Activated naive CD4-positive, alpha-beta T cell treated with Interleukin-2 at 50 U/mL for 16 hours (primary cell): Measurements from ENCODE around the gene SMOC1.

Experiments used
- DNase-seq: peaks from one replicate; pipeline ENCODE4 v3.0.0-alpha.2; 2020

SMOC1 gene

GRCh38 chr14:69865701-69866365 is 13.4 kb upstream of the SMOC1 start:
- DNase-seq, result no peak

GRCh38 chr14:69868363-69868963 is 10.8 kb upstream of the SMOC1 start:
- no peak for DNase-seq

- DNase-seq, result no peak
These were observed 8.6 kb upstream of the SMOC1 start for GRCh38 chr14:69870613-69871012.

- DNase-seq, result no peak
These were observed 5.1 kb upstream of the SMOC1 start for GRCh38 chr14:69873877-69874780.

GRCh38 chr14:69876221-69876847 is 2.9 kb upstream of the SMOC1 start:
- DNase-seq, result no peak

- DNase-seq, result no peak
These were observed 2.3 kb upstream of the SMOC1 start for GRCh38 chr14:69876848-69877306.

- no peak for DNase-seq
These were observed 1.7 kb upstream of the SMOC1 start for GRCh38 chr14:69877492-69877891.

- DNase-seq, result no peak
These were observed 965 bp upstream of the SMOC1 start for GRCh38 chr14:69878251-69878650.

- DNase-seq, result no peak
These were observed 850 bp downstream of the SMOC1 start for GRCh38 chr14:69880044-69880487.

- DNase-seq, result no peak
These were observed 1.7 kb downstream of the SMOC1 start for GRCh38 chr14:69880893-69881292.

GRCh38 chr14:69882116-69882864 is 3.1 kb downstream of the SMOC1 start:
- no peak for DNase-seq

- no peak for DNase-seq
These were observed 3.7 kb downstream of the SMOC1 start for GRCh38 chr14:69882915-69883314.

- DNase-seq, result no peak
These were observed 7.4 kb downstream of the SMOC1 start for GRCh38 chr14:69886453-69887242.

- no peak for DNase-seq
These were observed 8.8 kb downstream of the SMOC1 start for GRCh38 chr14:69887740-69888657.

- DNase-seq, result no peak
These were observed 12.2 kb downstream of the SMOC1 start for GRCh38 chr14:69891422-69891821.

GRCh38 chr14:69895109-69895508 is 15.9 kb downstream of the SMOC1 start:
- DNase-seq, result no peak

- DNase-seq, result no peak
These were observed 16.9 kb downstream of the SMOC1 start for GRCh38 chr14:69896080-69896479.

- no peak for DNase-seq
These were observed 17.8 kb downstream of the SMOC1 start for GRCh38 chr14:69896972-69897371.

- DNase-seq, result no peak
These were observed 21.4 kb downstream of the SMOC1 start for GRCh38 chr14:69900603-69901002.
